Fibroblast of lung (primary cell): ENCODE data around the gene VMO1.

Experiments used
- CTCF ChIP-seq, 2 donors: IDR thresholded peaks in 1 of 2; conservative IDR thresholded peaks in 1 of 2; 1 replicate in 1 of 2; 2 replicates in 1 of 2; pipeline ENCODE4 v1.5.1; 2011 to 2012; ENCODE audit warnings: low read length in 2 of 2, control low read depth in 1 of 2, inconsistent platforms in 1 of 2, low read depth in 1 of 2, mild to moderate bottlenecking in 1 of 2
- EZH2 ChIP-seq: IDR thresholded peaks from 2 replicates; pipeline ENCODE4 v1.5.1; 2012; ENCODE audit warnings: low read length, control low read depth, mild to moderate bottlenecking; ENCODE audit errors: missing control alignments

DNA sequence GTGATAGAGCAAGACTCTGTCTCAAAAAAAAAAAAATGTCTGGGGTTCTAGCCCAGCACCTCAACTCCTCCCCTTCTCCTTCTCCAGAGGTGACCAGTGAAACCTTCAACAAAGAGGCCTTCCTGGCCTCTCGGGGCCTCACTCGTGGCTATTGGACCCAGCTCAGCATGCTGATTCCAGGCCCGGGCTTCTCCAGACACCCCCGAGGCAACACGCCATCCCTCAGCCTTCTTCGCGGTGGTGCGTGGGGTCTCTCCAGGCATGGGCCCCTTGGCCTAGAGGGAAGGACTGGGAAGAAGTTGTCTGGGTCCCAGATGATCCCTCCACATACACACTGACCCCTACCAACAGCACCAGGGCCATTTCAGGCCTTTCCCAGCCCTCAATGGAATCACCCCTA, 42.9 kb downstream of the VMO1 start:
- TF ChIP-seq CTCF (conservative IDR thresholded peaks at IDR 0.05 in 1 of 2, IDR thresholded peaks at IDR 0.05 in 1 of 2; ENCODE audit: low read depth in 1 of 2, low read length in 2 of 2) (no peak), EZH2 (no peak)
